H1 (cell line): Measurements from ENCODE around the gene ARHGAP32. TPM values are rescaled to one million over a fixed set of nuclear protein-coding genes. Genes with fewer than 3 reads are reported as not detected.
A peak's percentile ranks its signal among the peaks of the same experiment; 100 is the strongest.

Experiments
- CTCF ChIA-PET: fragments of 300-600 bp; sonication (Branson Sonifier 250); formaldehyde crosslinking; loops from one replicate; lab custom pipeline; 2021; ENCODE audit not compliant: partially characterized antibody; lab: Charles Lee
- POLR2A ChIA-PET: fragments of 300-600 bp; sonication (Branson Sonifier 250); formaldehyde crosslinking; loops from one replicate; lab custom pipeline; 2021; ENCODE audit warnings: inconsistent platforms; ENCODE audit not compliant: partially characterized antibody; lab: Charles Lee
- DNase-seq, 2 experiments: peaks; one replicate each; pipeline versions ENCODE4 v3.0.0 to v3.0.0-alpha.2; 2010 to 2022; ENCODE audit warnings: low spot score in 2 of 2, low read depth in 1 of 2, mixed read lengths in 1 of 2
- FAIRE-seq: peaks from 2 replicates; lab custom pipeline; 2011; peaks lifted over from hg19 to GRCh38; lab: Jason Lieb, UNC
- H2AFZ ChIP-seq: 2 replicates; pipeline ENCODE4 v1.8.1; 2012; ENCODE audit warnings: low read length, inconsistent platforms
- H2AK5ac ChIP-seq: 2 replicates; pipeline ENCODE4 v1.6.1; 2013; ENCODE audit warnings: low read depth, low read length
- H2BK120ac ChIP-seq: replicated peaks from 2 replicates; pipeline ENCODE3; 2013; ENCODE audit warnings: low read depth, low read length, inconsistent platforms
- H2BK12ac ChIP-seq: 2 replicates; pipeline ENCODE4 v1.6.1; 2013; ENCODE audit warnings: low read depth, low read length
- H2BK15ac ChIP-seq: 2 replicates; pipeline ENCODE4 v1.6.1; 2013; ENCODE audit warnings: low read length
- H2BK20ac ChIP-seq: 2 replicates; pipeline ENCODE4 v1.6.1; 2013; ENCODE audit warnings: low read length
- H2BK5ac ChIP-seq: 2 replicates; pipeline ENCODE4 v1.6.1; 2013; ENCODE audit warnings: low read depth, low read length
- H3K14ac ChIP-seq: 2 replicates; pipeline ENCODE4 v1.6.1; 2013; ENCODE audit warnings: inconsistent platforms; ENCODE audit not compliant: insufficient read length
- H3K18ac ChIP-seq: 2 replicates; pipeline ENCODE4 v1.6.1; 2013; ENCODE audit warnings: low read length; ENCODE audit errors: extremely low read depth
- H3K23ac ChIP-seq: 2 replicates; pipeline ENCODE4 v1.6.1; 2013; ENCODE audit warnings: inconsistent platforms; ENCODE audit not compliant: insufficient read length
- H3K23me2 ChIP-seq: 2 replicates; pipeline ENCODE4 v1.6.1; 2013; ENCODE audit warnings: low read depth, low read length
- H3K27ac ChIP-seq: 2 replicates; pipeline ENCODE4 v1.6.1; 2011; ENCODE audit warnings: low read depth, low read length, inconsistent platforms
- H3K27me3 ChIP-seq, 4 experiments: replicated peaks in 1 of 4; 1 replicate in 1 of 4; 2 replicates in 3 of 4; pipeline versions ENCODE4 v1.6.1 to v1.8.1; 2011 to 2013; ENCODE audit warnings: low read length in 3 of 4, mild to moderate bottlenecking in 3 of 4, inconsistent platforms in 2 of 4, mixed read lengths in 2 of 4, moderate library complexity in 1 of 4; ENCODE audit not compliant: control insufficient read depth in 3 of 4, insufficient read depth in 3 of 4; ENCODE audit errors: extremely low read depth in 1 of 4
- H3K36me3 ChIP-seq, 4 experiments: 2 replicates each; pipeline versions ENCODE4 v1.6.1 to v1.8.1; 2011 to 2013; ENCODE audit warnings: mild to moderate bottlenecking in 4 of 4, low read length in 3 of 4, moderate library complexity in 2 of 4, control low read depth in 1 of 4, inconsistent platforms in 1 of 4; ENCODE audit not compliant: insufficient read depth in 4 of 4, control insufficient read depth in 2 of 4
- H3K4ac ChIP-seq: replicated peaks from 2 replicates; pipeline ENCODE3; 2013; ENCODE audit warnings: low read length, low read depth, mixed read lengths, inconsistent platforms; ENCODE audit not compliant: insufficient read length
- H3K4me1 ChIP-seq, 4 experiments: replicated peaks in 1 of 4; 1 replicate in 1 of 4; 2 replicates in 3 of 4; pipeline versions ENCODE4 v1.6.1 to v1.8.1; 2011 to 2013; ENCODE audit warnings: low read length in 3 of 4, inconsistent platforms in 2 of 4, mixed read lengths in 1 of 4; ENCODE audit not compliant: insufficient read depth in 4 of 4, control insufficient read depth in 3 of 4
- H3K4me2 ChIP-seq, 2 experiments: 2 replicates each; pipeline versions ENCODE4 v1.6.1 to v1.8.1; 2011 to 2013; ENCODE audit warnings: low read depth in 2 of 2, low read length in 2 of 2, control low read depth in 1 of 2, inconsistent platforms in 1 of 2, mild to moderate bottlenecking in 1 of 2; ENCODE audit not compliant: insufficient read depth in 1 of 2
- H3K4me3 ChIP-seq, 4 experiments: fragments of 200-600, 300-600 bp in 1 of 4; sonication (generic), shearing (Covaris generic), sonication (Bioruptor Twin) in 1 of 4; 2 replicates each; pipeline versions ENCODE4 v1.5.1 to v1.8.1; 2011 to 2016; ENCODE audit warnings: low read length in 4 of 4, low read depth in 3 of 4, control low read depth in 2 of 4, inconsistent platforms in 2 of 4, mild to moderate bottlenecking in 2 of 4, mixed read lengths in 1 of 4, moderate library complexity in 1 of 4; ENCODE audit not compliant: insufficient read depth in 2 of 4; ENCODE audit errors: extremely low read depth in 1 of 4
- H3K56ac ChIP-seq: replicated peaks from 2 replicates; pipeline ENCODE3; 2013; ENCODE audit warnings: low read depth, mild to moderate bottlenecking, mixed read lengths, low read length, inconsistent platforms; ENCODE audit not compliant: insufficient read length
- H3K79me1 ChIP-seq: 2 replicates; pipeline ENCODE4 v1.6.1; 2013; ENCODE audit warnings: low read depth, low read length, control low read depth
- H3K79me2 ChIP-seq, 2 experiments: 2 replicates each; pipeline versions ENCODE4 v1.6.1 to v1.8.1; 2012 to 2013; ENCODE audit warnings: low read length in 2 of 2, mild to moderate bottlenecking in 2 of 2, inconsistent platforms in 1 of 2; ENCODE audit not compliant: insufficient read depth in 2 of 2, control insufficient read depth in 1 of 2
- H3K9ac ChIP-seq, 4 experiments: replicated peaks in 1 of 4; 1 replicate in 1 of 4; 2 replicates in 3 of 4; pipeline versions ENCODE4 v1.6.1 to v1.8.1; 2011 to 2013; ENCODE audit warnings: low read depth in 3 of 4, low read length in 3 of 4, control low read depth in 2 of 4, mild to moderate bottlenecking in 2 of 4, moderate library complexity in 2 of 4, inconsistent platforms in 1 of 4; ENCODE audit errors: extremely low read depth in 1 of 4
- H3K9me3 ChIP-seq, 2 experiments: 2 replicates each; pipeline versions ENCODE4 v1.6.1 to v1.8.1; 2012 to 2013; ENCODE audit warnings: mild to moderate bottlenecking in 2 of 2, moderate library complexity in 2 of 2, control low read depth in 1 of 2, inconsistent platforms in 1 of 2, low read depth in 1 of 2, low read length in 1 of 2, mixed read lengths in 1 of 2; ENCODE audit not compliant: insufficient read depth in 2 of 2
- H4K20me1 ChIP-seq, 2 experiments: replicated peaks in 1 of 2; 2 replicates each; pipeline versions ENCODE3 to v1.8.1; 2011 to 2013; ENCODE audit warnings: inconsistent platforms in 2 of 2, low read length in 2 of 2, mild to moderate bottlenecking in 1 of 2; ENCODE audit not compliant: insufficient read depth in 2 of 2, control insufficient read depth in 1 of 2
- H4K5ac ChIP-seq: 2 replicates; pipeline ENCODE4 v1.6.1; 2013; ENCODE audit warnings: low read length, low read depth, mixed read lengths, inconsistent platforms; ENCODE audit not compliant: insufficient read length
- H4K8ac ChIP-seq: 2 replicates; pipeline ENCODE4 v1.8.0; 2013; ENCODE audit warnings: mild to moderate bottlenecking, moderate library complexity, low read length, inconsistent platforms; ENCODE audit not compliant: insufficient read depth; ENCODE audit errors: extremely low read depth
- H4K91ac ChIP-seq: replicated peaks from 2 replicates; pipeline ENCODE3; 2013; ENCODE audit warnings: low read length, mixed read lengths, inconsistent platforms; ENCODE audit not compliant: insufficient read length
- CTBP2 ChIP-seq: IDR thresholded peaks from 2 replicates; pipeline ENCODE4 v1.7.0; 2011; ENCODE audit warnings: borderline replicate concordance, mild to moderate bottlenecking, moderate library complexity, mixed read lengths, low read length; ENCODE audit not compliant: insufficient read depth, insufficient read length
- E2F6 ChIP-seq: IDR thresholded peaks from 2 replicates; pipeline ENCODE4 v1.6.1; 2012; ENCODE audit warnings: inconsistent platforms
- KDM1A ChIP-seq: fragments of 200-600, 300-600 bp; sonication (generic); IDR thresholded peaks from 2 replicates; pipeline ENCODE4 v1.7.1; 2016; ENCODE audit warnings: mild to moderate bottlenecking, low read length, borderline replicate concordance
- RFX5 ChIP-seq: IDR thresholded peaks from 2 replicates; pipeline ENCODE4 v1.6.1; 2011; ENCODE audit warnings: low read depth, low read length, improper control_type of control experiment, borderline replicate concordance
- TAF7 ChIP-seq: optimal IDR thresholded peaks from 2 replicates; pipeline ENCODE3; 2011; ENCODE audit warnings: low read depth, mild to moderate bottlenecking, inconsistent platforms, low read length, moderate library complexity, borderline replicate concordance
- WGBS, 2 experiments: shearing (Covaris generic) in 1 of 2; methylation state at CpG; one replicate each; pipeline versions ENCODE4 v1.1.6 to v1.1.7; 2013 to 2015; ENCODE audit warnings: low lambda C conversion rate in 2 of 2, mixed read lengths in 2 of 2, inconsistent platforms in 1 of 2, low coverage in 1 of 2, missing lambda C conversion rate in 1 of 2; ENCODE audit not compliant: insufficient replicate concordance in 2 of 2, insufficient coverage in 1 of 2, insufficient read length in 1 of 2; ENCODE audit errors: extremely low coverage in 1 of 2, missing lambda C conversion rate in 1 of 2; 5-methylcytosine and 5-hydroxymethylcytosine counted together
- polyA plus RNA-seq, 7 experiments: library from polyadenylated mRNA; depleted of rRNA in 3 of 7; stranded (reverse) in 5 of 7; unstranded in 2 of 7; fragments of >200 nt in 5 of 7; fragments of 200-250 nt in 2 of 7; gene quantifications; 1 replicate in 5 of 7; 2 replicates in 1 of 7; 4 replicates in 1 of 7; pipeline versions ENCODE4 v1.2.1 to v1.2.3, GENCODE V29; 2011 to 2013; ENCODE audit warnings: missing spikeins in 2 of 7, mixed read lengths in 2 of 7
- total RNA-seq: library from RNA; stranded (reverse); fragmentation: NEBNext Ultra II Directional; extraction: Animal tissue kit (Norgen Biotek cat#: 25700); gene quantifications from 2 replicates; pipeline ENCODE4 v1.2.1, GENCODE V29; 2021

The ARHGAP32 gene
- total and polyA plus RNA-seq, 2 of the 8 experiments (the other 6 are each of a cell fraction or from before 2014, with no cell fraction given) = 13.7 to 30.0 TPM

- no peaks in the 10 kb centered on the region for H4K20me1 ChIP-seq
Observed at GRCh38 chr11:128927108-128927461, 265.0 kb downstream of the ARHGAP32 start.

More at GRCh38 chr11:128927108-128927461, 265.0 kb downstream of the ARHGAP32 start:
- CTCF ChIA-PET = interaction anchor here (1.0 to 7.8 kb wide), 7 partner anchors 9 to 755 kb away, joined by 3 to 77 read pairs (median 3); no protein-coding TSS in a partner anchor
- Histone ChIP-seq H2AK5ac (0 out of 2 replicates have a peak overlapping the region, but pooled peaks have one; percentile 40), H2BK12ac (no peak overlapping the region), H3K23ac (no peak overlapping the region), H3K56ac (no peak overlapping the region), H4K5ac (no peak overlapping the region), H3K14ac (no peak overlapping the region), H3K9me3 (no peaks in the 10 kb centered on the region), H3K9ac (no peak overlapping the region), H3K23me2 (no peaks in the 10 kb centered on the region), H3K36me3 (no peaks in the 10 kb centered on the region), H3K18ac (no peak overlapping the region), H3K79me1 (no peaks in the 10 kb centered on the region), H2BK15ac (no peak overlapping the region), H4K8ac (no peak overlapping the region), H3K27ac (no peak overlapping the region), H2BK20ac (no peak overlapping the region), H4K91ac (peak overlapping the region; percentile 82), H2BK5ac (peak overlapping the region; percentile 54; the same call in 1 of the 2 replicates), H3K4me3 (no peak overlapping the region), H3K79me2 (no peaks in the 10 kb centered on the region), H3K27me3 (peaks cover 2 to 44% (median 35%) of the 10 kb centered on the region in 4 experiments), H3K4ac (no peak overlapping the region), H3K4me2 (no peak overlapping the region), H3K4me1 (peaks cover 5 to 41% (median 17%) of the 10 kb centered on the region in 4 experiments), H2AFZ (no peak overlapping the region), H2BK120ac (no peak overlapping the region)
- POLR2A ChIA-PET = no interaction called here
- 78% methylated on average over 11 of the region's 11 CpGs; no CpG with 5 or more reads in 1 of the 2 experiments for WGBS, 2 experiments
- TF ChIP-seq TAF7 (no peak), CTBP2 (no peak), KDM1A (no peak), RFX5 (no peak), E2F6 (no peak)
- DNase-seq (no peak), FAIRE-seq (no peak)
